Hepatocyte (in vitro differentiated cells): ENCODE data around the gene GPRIN3.

ENCODE experiments used
- EZH2phosphoT487 ChIP-seq: fragments of 200-600 bp; sonication (generic); IDR thresholded peaks from one replicate; pipeline ENCODE4 v1.6.1; 2018; ENCODE audit warnings: antibody characterized with exemption, mild to moderate bottlenecking, low read depth, moderate library complexity; ENCODE audit not compliant: unreplicated experiment, severe bottlenecking
- TF ChIP-seq, protein P1 (sequence below): fragments of 200-600 bp; sonication (generic); IDR thresholded peaks from 2 replicates; pipeline ENCODE4 v1.5.1; 2016; ENCODE audit warnings: antibody characterized with exemption, mild to moderate bottlenecking; ENCODE audit not compliant: poor library complexity

GRCh38 chr4:89245459-89245858, 62.1 kb downstream of the GPRIN3 start:
- TF ChIP-seq, protein P1, sequence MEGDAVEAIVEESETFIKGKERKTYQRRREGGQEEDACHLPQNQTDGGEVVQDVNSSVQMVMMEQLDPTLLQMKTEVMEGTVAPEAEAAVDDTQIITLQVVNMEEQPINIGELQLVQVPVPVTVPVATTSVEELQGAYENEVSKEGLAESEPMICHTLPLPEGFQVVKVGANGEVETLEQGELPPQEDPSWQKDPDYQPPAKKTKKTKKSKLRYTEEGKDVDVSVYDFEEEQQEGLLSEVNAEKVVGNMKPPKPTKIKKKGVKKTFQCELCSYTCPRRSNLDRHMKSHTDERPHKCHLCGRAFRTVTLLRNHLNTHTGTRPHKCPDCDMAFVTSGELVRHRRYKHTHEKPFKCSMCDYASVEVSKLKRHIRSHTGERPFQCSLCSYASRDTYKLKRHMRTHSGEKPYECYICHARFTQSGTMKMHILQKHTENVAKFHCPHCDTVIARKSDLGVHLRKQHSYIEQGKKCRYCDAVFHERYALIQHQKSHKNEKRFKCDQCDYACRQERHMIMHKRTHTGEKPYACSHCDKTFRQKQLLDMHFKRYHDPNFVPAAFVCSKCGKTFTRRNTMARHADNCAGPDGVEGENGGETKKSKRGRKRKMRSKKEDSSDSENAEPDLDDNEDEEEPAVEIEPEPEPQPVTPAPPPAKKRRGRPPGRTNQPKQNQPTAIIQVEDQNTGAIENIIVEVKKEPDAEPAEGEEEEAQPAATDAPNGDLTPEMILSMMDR = no peak
- TF ChIP-seq EZH2phosphoT487 = no peak
